GM19193 (cell line): ENCODE results near the gene NTNG2.

Experiments
- POLR2A ChIP-seq: IDR thresholded peaks from 4 replicates; pipeline ENCODE4 v1.6.1; 2011; ENCODE audit not compliant: insufficient read depth, insufficient read length; ENCODE audit errors: extremely low read depth

NTNG2 gene, protein sequence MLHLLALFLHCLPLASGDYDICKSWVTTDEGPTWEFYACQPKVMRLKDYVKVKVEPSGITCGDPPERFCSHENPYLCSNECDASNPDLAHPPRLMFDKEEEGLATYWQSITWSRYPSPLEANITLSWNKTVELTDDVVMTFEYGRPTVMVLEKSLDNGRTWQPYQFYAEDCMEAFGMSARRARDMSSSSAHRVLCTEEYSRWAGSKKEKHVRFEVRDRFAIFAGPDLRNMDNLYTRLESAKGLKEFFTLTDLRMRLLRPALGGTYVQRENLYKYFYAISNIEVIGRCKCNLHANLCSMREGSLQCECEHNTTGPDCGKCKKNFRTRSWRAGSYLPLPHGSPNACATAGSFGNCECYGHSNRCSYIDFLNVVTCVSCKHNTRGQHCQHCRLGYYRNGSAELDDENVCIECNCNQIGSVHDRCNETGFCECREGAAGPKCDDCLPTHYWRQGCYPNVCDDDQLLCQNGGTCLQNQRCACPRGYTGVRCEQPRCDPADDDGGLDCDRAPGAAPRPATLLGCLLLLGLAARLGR

DNA sequence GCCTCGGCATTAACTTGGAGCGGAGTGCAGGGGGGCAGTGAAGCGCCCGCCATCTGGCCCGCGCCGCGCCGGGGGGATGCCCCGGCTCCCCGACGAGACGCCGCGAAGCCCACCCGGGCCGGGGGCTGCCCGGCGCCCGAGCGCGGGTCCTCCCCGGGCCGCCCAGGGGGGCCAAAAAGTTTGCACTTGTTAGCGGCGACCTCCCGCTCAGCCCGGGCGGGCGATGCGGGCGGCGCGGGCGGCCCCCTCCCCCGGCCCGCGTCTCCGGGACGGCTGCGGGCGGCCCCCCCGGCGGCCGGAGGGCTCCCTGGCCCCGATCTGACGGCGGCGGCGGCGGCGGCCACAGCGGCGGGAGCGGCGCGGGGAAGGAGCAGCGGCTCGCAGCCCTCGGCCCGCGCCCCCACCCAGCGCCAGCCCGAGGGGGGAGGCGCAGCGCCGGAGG lies at the start of gene NTNG2:
NTNG2 (plus strand) TSS at position 316 of the 442 bp plus-strand sequence. CDS start 4,774 bp downstream, outside the sequence.
- TF ChIP-seq POLR2A: no peak

DNA sequence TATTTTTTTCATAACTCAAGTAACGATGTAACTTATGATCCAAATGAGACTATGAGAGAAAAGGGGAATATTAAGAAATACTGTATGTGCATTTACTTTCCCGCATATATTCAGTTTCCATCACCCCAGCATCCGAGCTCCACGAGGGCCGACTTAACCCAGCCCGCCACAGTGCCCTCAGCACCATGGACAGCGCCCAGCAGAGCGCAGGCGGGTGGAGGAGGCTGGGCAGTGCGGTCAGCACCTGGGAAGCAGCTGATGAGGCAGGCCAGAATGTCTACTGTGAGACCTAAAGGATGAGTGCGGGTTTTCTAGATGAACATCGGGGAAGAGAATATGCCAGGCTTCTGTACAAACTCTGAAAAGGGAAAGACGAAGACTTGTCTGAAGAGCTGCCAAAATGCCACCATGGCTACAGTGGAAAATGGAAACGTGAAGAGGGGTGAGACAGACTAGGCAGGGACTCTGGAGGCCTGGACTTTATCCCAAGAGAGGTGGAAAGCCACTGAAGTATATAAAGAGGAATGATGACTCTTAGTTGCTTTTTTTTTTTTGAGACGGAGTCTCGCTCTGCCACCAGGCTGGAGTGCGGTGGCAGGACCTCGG lies 47.7 kb upstream of the NTNG2 start:
- TF ChIP-seq POLR2A: no peak

- TF ChIP-seq POLR2A: no peak
These were observed 45.3 kb upstream of the NTNG2 start for GRCh38 chr9:132116583-132116982.

GRCh38 chr9:132117694-132118093 lies 44.2 kb upstream of the NTNG2 start:
- no peak for TF ChIP-seq POLR2A

DNA sequence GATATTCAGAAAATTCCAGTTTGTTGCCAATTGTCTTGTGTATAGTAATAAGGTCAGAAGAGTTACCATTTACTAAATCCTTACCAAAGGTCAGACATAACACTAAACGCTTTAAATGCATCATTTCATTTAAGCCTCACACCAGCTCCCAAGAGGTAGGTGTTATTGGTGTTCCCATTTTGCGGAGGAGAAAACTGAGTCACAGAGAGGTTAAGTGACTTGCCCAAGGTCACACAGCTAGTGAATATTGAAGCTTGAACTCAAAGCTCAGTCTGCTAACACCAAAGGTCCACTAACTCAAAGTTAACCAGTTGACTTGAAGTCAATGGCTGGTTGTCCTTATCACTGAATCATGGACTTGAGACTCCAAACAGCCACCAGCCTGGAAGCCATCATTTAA lies 40.8 kb upstream of the NTNG2 start:
- no peak for TF ChIP-seq POLR2A

GRCh38 chr9:132124800-132125199 lies 37.1 kb upstream of the NTNG2 start:
- TF ChIP-seq POLR2A: no peak

DNA sequence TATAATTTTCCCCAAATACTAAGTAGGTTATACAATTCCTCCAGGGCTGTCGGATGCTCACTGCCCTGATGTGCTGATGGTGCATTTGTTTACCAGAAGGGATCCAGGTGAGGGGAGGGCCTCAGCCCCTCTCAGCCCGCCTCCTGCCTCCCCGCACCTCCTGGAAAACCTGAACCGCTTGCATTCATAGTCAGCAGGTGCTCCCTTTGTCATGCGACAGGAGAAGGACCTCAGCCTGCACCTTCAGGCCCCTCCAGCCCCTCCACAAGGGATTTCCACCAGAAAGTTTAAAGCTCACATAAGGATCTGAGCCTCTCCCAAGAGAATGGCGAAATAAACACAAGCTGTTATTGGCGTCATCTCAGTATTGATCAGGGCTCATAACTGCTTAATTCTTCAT lies 36.5 kb upstream of the NTNG2 start:
- TF ChIP-seq POLR2A: no peak

DNA sequence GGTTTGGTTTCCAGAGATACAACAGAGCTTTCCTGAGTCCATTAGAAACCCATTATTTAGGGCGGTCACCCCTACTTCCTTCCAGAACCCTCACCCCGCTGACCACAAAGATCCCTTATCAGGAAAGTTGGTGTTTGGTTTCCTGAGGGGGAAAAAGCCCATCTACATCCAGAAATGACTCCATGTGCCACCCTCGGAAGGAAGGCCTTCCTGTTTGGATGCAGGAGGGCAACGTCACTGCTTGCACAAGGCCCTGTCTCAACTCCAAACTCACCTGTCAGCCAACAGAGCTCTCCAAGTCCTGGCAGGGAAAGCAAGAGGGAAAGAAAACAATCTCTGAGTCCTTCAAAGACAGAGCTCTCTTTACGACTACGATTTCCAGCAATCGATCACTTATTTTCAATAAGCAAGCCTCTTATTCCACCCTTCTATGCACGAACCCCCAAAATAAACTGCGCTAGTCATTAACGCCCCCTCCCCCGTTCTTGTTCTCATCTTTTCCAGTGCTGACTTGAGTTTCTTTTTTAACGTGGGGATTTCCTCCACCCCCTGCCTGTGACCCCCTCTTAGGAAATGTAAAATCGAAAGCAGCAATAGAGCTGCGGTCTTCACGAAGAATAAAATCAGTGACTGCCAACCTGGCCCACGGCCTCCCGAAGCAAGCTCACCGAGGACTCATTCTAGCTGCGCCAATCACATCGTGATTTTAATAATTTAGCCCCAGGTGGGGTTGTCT lies 35.7 kb upstream of the NTNG2 start:
- TF ChIP-seq POLR2A: no peak

- no peak for TF ChIP-seq POLR2A
These were observed 35.1 kb upstream of the NTNG2 start for GRCh38 chr9:132126680-132127236.

DNA sequence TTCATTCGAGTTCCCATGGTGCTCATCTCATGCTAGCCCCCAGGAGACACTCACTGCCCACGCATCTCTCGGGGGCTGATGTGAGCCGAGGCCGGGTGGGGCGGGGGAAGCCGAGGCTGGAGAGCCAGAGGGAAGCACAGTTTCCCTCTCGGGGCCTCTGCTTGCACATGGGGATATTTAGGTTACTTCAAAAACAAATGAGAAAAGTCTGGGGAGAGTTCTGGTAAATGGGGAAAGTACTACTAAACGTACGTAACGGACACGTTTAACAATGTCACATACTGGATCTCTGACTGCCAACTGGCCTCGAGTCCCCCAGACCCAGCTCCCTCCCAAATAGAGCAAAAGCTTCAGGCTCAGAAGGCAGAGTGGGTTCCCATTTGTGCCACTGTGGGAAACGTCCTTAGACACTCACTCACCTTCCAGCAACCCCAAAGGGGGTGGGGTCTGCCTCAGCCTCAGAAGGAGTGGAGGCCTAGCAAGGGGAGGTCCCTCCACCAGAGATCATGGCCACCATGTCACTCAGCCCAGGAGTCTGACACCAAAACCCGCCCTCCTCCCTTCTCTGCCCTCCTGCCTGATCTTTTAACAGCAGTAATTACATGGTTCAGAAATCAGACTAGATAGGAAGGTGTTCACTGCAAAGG lies 33.8 kb upstream of the NTNG2 start:
- no peak for TF ChIP-seq POLR2A

- TF ChIP-seq POLR2A: no peak
These were observed 32.3 kb upstream of the NTNG2 start for GRCh38 chr9:132129535-132129934.

DNA sequence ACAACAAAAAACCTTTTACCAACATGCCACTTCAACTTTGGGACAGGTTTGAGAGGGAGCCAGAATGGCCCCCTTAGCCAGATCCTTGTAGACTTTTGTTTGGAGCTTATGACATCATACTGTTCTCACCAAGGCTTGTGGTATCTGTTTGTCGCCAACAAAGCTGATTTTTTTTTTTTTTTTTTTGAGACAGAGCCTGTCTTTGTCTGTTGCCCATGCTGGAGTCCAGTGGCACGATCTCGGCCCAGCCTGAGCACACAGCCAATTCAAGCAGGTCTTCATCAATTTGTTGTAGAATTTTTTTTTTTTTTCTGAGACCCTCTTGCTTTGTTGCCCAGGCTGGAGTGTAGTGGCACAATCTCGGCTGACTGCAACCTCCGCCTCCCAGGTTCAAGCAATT lies 26.4 kb upstream of the NTNG2 start:
- TF ChIP-seq POLR2A: no peak

DNA sequence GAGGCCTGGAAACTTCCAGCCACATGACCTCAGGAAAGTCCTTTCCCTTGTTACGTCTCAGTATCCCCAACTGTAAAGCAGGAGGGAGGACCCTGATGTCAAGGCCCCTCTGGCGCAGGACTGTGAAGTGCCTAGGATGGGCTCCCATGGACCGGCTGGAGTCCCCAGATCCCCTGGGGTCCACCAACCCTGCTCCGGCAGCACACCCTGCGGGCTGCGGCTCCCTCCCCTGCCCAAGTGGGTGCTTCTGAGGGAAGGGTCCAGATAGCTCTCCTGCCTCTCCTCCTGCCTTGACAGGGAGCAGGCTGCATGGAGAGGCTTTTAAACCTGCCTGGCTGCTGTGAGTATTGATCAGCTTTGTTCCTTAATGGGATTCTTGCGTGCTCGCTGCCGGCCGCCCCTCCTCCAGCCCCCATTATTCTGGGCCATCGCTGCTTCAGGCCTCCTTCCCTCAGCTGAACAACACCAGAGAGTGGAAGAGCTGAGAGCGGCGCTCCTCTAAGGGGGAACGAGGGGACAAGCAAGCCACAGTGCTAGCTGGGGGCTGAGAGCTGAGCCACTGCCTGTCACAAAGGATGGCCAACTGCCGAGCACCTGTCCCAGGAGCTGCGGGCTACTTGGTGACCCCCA lies 25.6 kb upstream of the NTNG2 start:
- TF ChIP-seq POLR2A: no peak

GRCh38 chr9:132141344-132141947 lies 20.4 kb upstream of the NTNG2 start:
- TF ChIP-seq POLR2A: no peak
